Measurements from ENCODE around the gene UBXN10. TPM values are rescaled to one million over a fixed set of nuclear protein-coding genes. Genes with fewer than 3 reads are reported as not detected.

UBXN10 gene
- total and polyA plus RNA-seq, 2 of the 8 experiments (the other 6 are each of a cell fraction or from before 2014, with no cell fraction given): 0.43 to 0.68 TPM

GRCh38 chr1:20233866-20234265, 48.0 kb downstream of the UBXN10 start:
- Histone ChIP-seq H2AFZ (ENCODE audit: low read length) (peak overlapping the region; percentile 74), H2BK12ac (ENCODE audit: low read depth, low read length) (no peak overlapping the region; the same call in 1 of the 2 replicates), H3K56ac (replicated peaks; ENCODE audit: insufficient read length, low read depth, low read length) (no peak overlapping the region), H3K79me1 (ENCODE audit: low read depth, low read length) (0 out of 2 replicates have a peak, but pooled peaks cover 2% of the 10 kb centered on the region), H2BK20ac (ENCODE audit: low read length) (0 out of 2 replicates have a peak overlapping the region, but pooled peaks have one; percentile 23), H3K4me3 (ENCODE audit: extremely low read depth in 1 of 4, insufficient read depth in 2 of 4, low read depth in 3 of 4, low read length in 4 of 4) (no peak overlapping the region), H2BK5ac (ENCODE audit: low read depth, low read length) (no peak overlapping the region), H3K4me1 (replicated peaks in 1 of 4; ENCODE audit: control insufficient read depth in 3 of 4, insufficient read depth in 4 of 4, low read length in 3 of 4) (peaks cover 2 to 4% (median 3%) of the 10 kb centered on the region in 4 experiments; a peak in 3 of 7 replicates), H3K23me2 (ENCODE audit: low read depth, low read length) (no peaks in the 10 kb centered on the region), H3K27ac (ENCODE audit: low read depth, low read length) (no peak overlapping the region), H4K5ac (ENCODE audit: insufficient read length, low read depth, low read length) (no peak overlapping the region), H4K8ac (ENCODE audit: extremely low read depth, insufficient read depth, low read length) (no peak overlapping the region), H3K27me3 (replicated peaks in 1 of 4; ENCODE audit: control insufficient read depth in 3 of 4, extremely low read depth in 1 of 4, insufficient read depth in 3 of 4, low read length in 3 of 4) (no peaks in the 10 kb centered on the region; a peak in 1 of 7 replicates), H3K4ac (replicated peaks; ENCODE audit: insufficient read length, low read depth, low read length) (no peak overlapping the region), H3K36me3 (ENCODE audit: control insufficient read depth in 2 of 4, insufficient read depth in 4 of 4, low read length in 3 of 4) (no peaks in the 10 kb centered on the region), H2BK15ac (ENCODE audit: low read length) (peak overlapping the region; percentile 83; the same call in 1 of the 2 replicates), H3K9me3 (ENCODE audit: insufficient read depth in 2 of 2, low read depth in 1 of 2, low read length in 1 of 2) (no peaks in the 10 kb centered on the region), H3K9ac (replicated peaks in 1 of 4; ENCODE audit: extremely low read depth in 1 of 4, low read depth in 3 of 4, low read length in 3 of 4) (no peak overlapping the region), H2BK120ac (replicated peaks; ENCODE audit: low read depth, low read length) (no peak overlapping the region), H3K23ac (ENCODE audit: insufficient read length) (no peak overlapping the region), H4K20me1 (replicated peaks in 1 of 2; ENCODE audit: control insufficient read depth in 1 of 2, insufficient read depth in 2 of 2, low read length in 2 of 2) (no peaks in the 10 kb centered on the region), H2AK5ac (ENCODE audit: low read depth, low read length) (no peak overlapping the region), H3K18ac (ENCODE audit: extremely low read depth, low read length) (no peak overlapping the region), H3K79me2 (ENCODE audit: control insufficient read depth in 1 of 2, insufficient read depth in 2 of 2, low read length in 2 of 2) (no peaks in the 10 kb centered on the region), H3K4me2 (ENCODE audit: insufficient read depth in 1 of 2, low read depth in 2 of 2, low read length in 2 of 2) (no peak overlapping the region), H4K91ac (replicated peaks; ENCODE audit: insufficient read length, low read length) (no peak overlapping the region), H3K14ac (ENCODE audit: insufficient read length) (no peak overlapping the region)
- 81% methylated on average over 6 of the region's 6 CpGs; no CpG with 5 or more reads in 1 of the 2 experiments for WGBS, 2 experiments (ENCODE audit: extremely low coverage in 1 of 2, insufficient coverage in 1 of 2, insufficient read length in 1 of 2, insufficient replicate concordance in 2 of 2, low coverage in 1 of 2, low lambda C conversion rate in 2 of 2, missing lambda C conversion rate in 1 of 2)
- DNase-seq (ENCODE audit: low read depth in 1 of 2, low spot score in 2 of 2): no peak
- CTCF ChIA-PET (ENCODE audit: partially characterized antibody): interaction anchor here (0.6 to 2.3 kb wide), 24 partner anchors 9 to 468 kb away, joined by 3 to 10 read pairs (median 3); no protein-coding TSS in a partner anchor
- FAIRE-seq: no peak
- POLR2A ChIA-PET (ENCODE audit: partially characterized antibody): no interaction called here
- TF ChIP-seq RFX5 (IDR thresholded peaks at IDR 0.05; ENCODE audit: borderline replicate concordance, low read depth, low read length) (no peak), CHD2 (IDR thresholded peaks at IDR 0.05; ENCODE audit: low read length) (no peak), TCF12 (IDR thresholded peaks at IDR 0.05; ENCODE audit: low read depth, low read length) (no peak), BRCA1 (IDR thresholded peaks at IDR 0.05; ENCODE audit: low read depth, low read length) (no peak), TEAD4 (IDR thresholded peaks at IDR 0.05; ENCODE audit: low read depth, low read length) (no peak)
